HCT116 (cell line): ENCODE results near the gene FOXL2NB. TPM values are rescaled to one million over a fixed set of nuclear protein-coding genes. Genes with fewer than 3 reads are reported as not detected.

ENCODE experiments used
- ATAC-seq: fragments of 200-7000 bp; cut with Tn5 transposase; 2 replicates; pipeline ENCODE4 v1.9.1; 2020; ENCODE audit warnings: mild to moderate bottlenecking, moderate library complexity
- BruUV-seq: library from RNA; stranded (reverse); fragments of 400-500 nt; replicated peaks from 2 replicates; lab custom pipeline; 2021; lab: Mats Ljungman, UMichigan
- CTCF ChIA-PET: fragments of 300-600 bp; sonication (Branson Sonifier 250); formaldehyde crosslinking; loops from one replicate; lab custom pipeline; 2021; ENCODE audit warnings: antibody characterized with exemption; lab: Charles Lee
- POLR2A ChIA-PET: fragments of 300-600, 350-600 bp; sonication (Branson Sonifier 250); formaldehyde crosslinking; loops from one replicate; lab custom pipeline; 2021; ENCODE audit warnings: antibody characterized with exemption; lab: Charles Lee
- RAD21 ChIA-PET, 2 experiments: fragments of 300-600 bp; sonication (Branson Sonifier 250); formaldehyde crosslinking; loops; one replicate each; lab custom pipeline; 2023; ENCODE audit warnings: low total read pairs in 2 of 2; ENCODE audit not compliant: uncharacterized antibody in 2 of 2, unreplicated experiment in 2 of 2, low non-redundant PET in 1 of 2; lab: Charles Lee
- DNase-seq: peaks from one replicate; pipeline ENCODE4 v3.0.0-alpha.2; 2010; ENCODE audit warnings: low read depth, low spot score
- H2AFZ ChIP-seq: fragments of 200-600 bp; shearing (Covaris generic), sonication (generic); 2 replicates; pipeline ENCODE4 v1.6.1; 2017; ENCODE audit warnings: low read depth, mixed run types, mixed read lengths, antibody characterized with exemption, low read length; ENCODE audit not compliant: poor library complexity, severe bottlenecking
- H3K27ac ChIP-seq: 2 replicates; pipeline ENCODE4 v1.5.1; 2012; ENCODE audit warnings: low read depth, low read length
- H3K27me3 ChIP-seq: fragments of 200-600 bp; sonication (generic); 2 replicates; pipeline ENCODE4 v1.6.1; 2016; ENCODE audit warnings: mixed run types, low read length, mixed read lengths; ENCODE audit not compliant: insufficient read depth
- H3K36me3 ChIP-seq, 2 experiments: fragments of 200-500 bp in 1 of 2; fragments of 200-600 bp in 1 of 2; sonication (Bioruptor generic) in 1 of 2; sonication (generic) in 1 of 2; 2 replicates each; pipeline versions ENCODE4 v1.5.1 to v1.6.1; 2014 to 2016; ENCODE audit warnings: low read length in 2 of 2, inconsistent platforms in 1 of 2, mixed read lengths in 1 of 2, mixed run types in 1 of 2; ENCODE audit not compliant: insufficient read depth in 2 of 2, control insufficient read depth in 1 of 2
- H3K4me1 ChIP-seq, 2 experiments: fragments of 200-600 bp in 1 of 2; sonication (generic) in 1 of 2; 2 replicates each; pipeline versions ENCODE4 v1.5.1 to v1.6.1; 2012 to 2017; ENCODE audit warnings: low read length in 2 of 2, inconsistent platforms in 1 of 2, mild to moderate bottlenecking in 1 of 2, mixed read lengths in 1 of 2, mixed run types in 1 of 2, moderate library complexity in 1 of 2; ENCODE audit not compliant: insufficient read depth in 2 of 2, control insufficient read depth in 1 of 2
- H3K4me2 ChIP-seq: fragments of 200-600 bp; sonication (generic); 2 replicates; pipeline ENCODE4 v1.6.1; 2017; ENCODE audit warnings: mixed run types, low read length, mixed read lengths
- H3K4me3 ChIP-seq, 2 experiments: fragments of 200-600 bp in 1 of 2; sonication (generic) in 1 of 2; replicated peaks in 1 of 2; 2 replicates each; pipeline ENCODE4 v1.5.1; 2011 to 2016; ENCODE audit warnings: low read length in 2 of 2, control low read depth in 1 of 2, low read depth in 1 of 2, mild to moderate bottlenecking in 1 of 2, mixed read lengths in 1 of 2, mixed run types in 1 of 2
- H3K79me2 ChIP-seq: fragments of 200-600 bp; sonication (generic); 2 replicates; pipeline ENCODE4 v1.6.1; 2017; ENCODE audit warnings: mild to moderate bottlenecking, mixed run types, low read length, moderate library complexity, mixed read lengths; ENCODE audit not compliant: insufficient read depth
- H3K9ac ChIP-seq: fragments of 200-600 bp; sonication (generic); 2 replicates; pipeline ENCODE4 v1.6.1; 2016; ENCODE audit warnings: low read length, mixed read lengths
- H3K9me2 ChIP-seq: fragments of 200-600 bp; sonication (generic), shearing (Covaris generic); 2 replicates; pipeline ENCODE4 v1.6.1; 2017; ENCODE audit warnings: mixed run types, mild to moderate bottlenecking, moderate library complexity; ENCODE audit not compliant: insufficient read depth
- H3K9me3 ChIP-seq, 2 experiments: fragments of 200-500 bp in 1 of 2; fragments of 200-600 bp in 1 of 2; sonication (Bioruptor generic) in 1 of 2; sonication (generic) in 1 of 2; 2 replicates each; pipeline ENCODE4 v1.6.1; 2014 to 2017; ENCODE audit warnings: low read length in 2 of 2, mixed read lengths in 2 of 2, inconsistent platforms in 1 of 2, low read depth in 1 of 2, mild to moderate bottlenecking in 1 of 2, mixed run types in 1 of 2, moderate library complexity in 1 of 2; ENCODE audit not compliant: control insufficient read depth in 1 of 2, insufficient read depth in 1 of 2
- H4K20me1 ChIP-seq: fragments of 200-600 bp; sonication (generic), shearing (Covaris generic); 2 replicates; pipeline ENCODE4 v1.6.1; 2017; ENCODE audit warnings: mixed run types, mild to moderate bottlenecking, moderate library complexity; ENCODE audit not compliant: insufficient read depth
- ATF3 ChIP-seq: IDR thresholded peaks from 2 replicates; pipeline ENCODE4 v1.6.1; 2012
- CBX3 ChIP-seq: IDR thresholded peaks from 2 replicates; pipeline ENCODE4 v1.6.1; 2012; ENCODE audit warnings: low read depth
- CEBPB ChIP-seq: IDR thresholded peaks from 2 replicates; pipeline ENCODE4 v1.6.1; 2012; ENCODE audit warnings: low read depth
- CTCF ChIP-seq, 3 experiments: fragments of 200-600 bp in 1 of 3; sonication (generic) in 1 of 3; IDR thresholded peaks in 2 of 3; conservative IDR thresholded peaks in 1 of 3; 2 replicates each; pipeline ENCODE4 v1.5.1; 2012 to 2017; ENCODE audit warnings: low read depth in 2 of 3, low read length in 2 of 3, antibody characterized with exemption in 1 of 3, borderline replicate concordance in 1 of 3, control low read depth in 1 of 3, mild to moderate bottlenecking in 1 of 3, mixed read lengths in 1 of 3, mixed run types in 1 of 3, moderate library complexity in 1 of 3; ENCODE audit not compliant: insufficient read depth in 1 of 3
- EGR1 ChIP-seq: IDR thresholded peaks from 2 replicates; pipeline ENCODE4 v1.6.1; 2012; ENCODE audit warnings: low read depth
- ELF1 ChIP-seq: IDR thresholded peaks from 2 replicates; pipeline ENCODE4 v1.6.1; 2012; ENCODE audit warnings: low read depth, borderline replicate concordance
- EZH2 ChIP-seq: fragments of 200-600 bp; sonication (generic); IDR thresholded peaks from 2 replicates; pipeline ENCODE4 v1.6.1; 2017; ENCODE audit warnings: antibody characterized with exemption, mixed run types
- EZH2phosphoT487 ChIP-seq: fragments of 200-600 bp; IDR thresholded peaks from 2 replicates; pipeline ENCODE4 v1.6.1; 2018; ENCODE audit warnings: antibody characterized with exemption, borderline replicate concordance
- FOSL1 ChIP-seq: IDR thresholded peaks from 2 replicates; pipeline ENCODE4 v1.6.1; 2012; ENCODE audit warnings: low read depth
- MAX ChIP-seq: IDR thresholded peaks from 2 replicates; pipeline ENCODE4 v1.6.1; 2012
- POLR2A ChIP-seq: IDR thresholded peaks from 2 replicates; pipeline ENCODE4 v1.7.0; 2011; ENCODE audit warnings: borderline replicate concordance; ENCODE audit not compliant: insufficient read depth, insufficient read length; ENCODE audit errors: extremely low read depth
- POLR2AphosphoS5 ChIP-seq: IDR thresholded peaks from 2 replicates; pipeline ENCODE4 v1.6.1; 2011; ENCODE audit warnings: mild to moderate bottlenecking, low read depth, low read length, moderate library complexity
- RAD21 ChIP-seq: IDR thresholded peaks from 2 replicates; pipeline ENCODE4 v1.6.1; 2012; ENCODE audit warnings: low read depth, mild to moderate bottlenecking
- SIN3A ChIP-seq: IDR thresholded peaks from 2 replicates; pipeline ENCODE4 v1.6.1; 2012; ENCODE audit warnings: low read depth
- TCF7L2 ChIP-seq: IDR thresholded peaks from 2 replicates; pipeline ENCODE4 v1.7.0; 2011; ENCODE audit warnings: borderline replicate concordance, inconsistent platforms; ENCODE audit not compliant: insufficient read depth, insufficient read length; ENCODE audit errors: extremely low read depth
- YY1 ChIP-seq: IDR thresholded peaks from 2 replicates; pipeline ENCODE4 v1.6.1; 2011; ENCODE audit warnings: low read length, low read depth, moderate library complexity, mild to moderate bottlenecking; ENCODE audit not compliant: insufficient replicate concordance; ENCODE audit errors: extremely low read depth
- ZFX ChIP-seq: fragments of 450-650 bp; IDR thresholded peaks from 2 replicates; pipeline ENCODE4 v1.6.1; 2017
- ZNF274 ChIP-seq: fragments of 200-500 bp; sonication (Bioruptor generic); IDR thresholded peaks from 2 replicates; pipeline ENCODE4 v1.6.1; 2014; ENCODE audit warnings: mild to moderate bottlenecking, low read depth, low read length, inconsistent platforms
- intact Hi-C: fragments of 100-400 bp; cut with micrococcal nuclease; formaldehyde crosslinking; loops from 2 replicates; pipeline ENCODE4 v1.10.0; 2022
- total RNA-seq: library from RNA; stranded (reverse); gene quantifications from one replicate; pipeline ENCODE4 v1.2.1, GENCODE V29; 2021; ENCODE audit not compliant: unreplicated experiment
- TF ChIP-seq, protein P1 (sequence below): IDR thresholded peaks from 2 replicates; pipeline ENCODE4 v1.6.1; 2011; ENCODE audit warnings: mild to moderate bottlenecking, low read length, moderate library complexity; ENCODE audit not compliant: insufficient replicate concordance; ENCODE audit errors: extremely low read depth

Gene FOXL2NB
- total RNA-seq, 1 experiment from 2014 or later, result 0.93 TPM

- TF ChIP-seq ZFX (no peak), ATF3 (no peak), POLR2AphosphoS5 (no peak), FOSL1 (no peak), CTCF (IDR thresholded peaks at IDR 0.05 in 2 of 3, conservative IDR thresholded peaks at IDR 0.05 in 1 of 3; ENCODE audit: borderline replicate concordance in 1 of 3, insufficient read depth in 1 of 3, low read depth in 2 of 3, low read length in 2 of 3) (no peak), RAD21 (no peak), CEBPB (no peak), SIN3A (no peak), EZH2 (no peak), YY1 (no peak), MAX (no peak), TCF7L2 (no peak), POLR2A (no peak), EZH2phosphoT487 (no peak), CBX3 (no peak), ELF1 (no peak), EGR1 (no peak), ZNF274 (no peak)
- TF ChIP-seq, protein P1, sequence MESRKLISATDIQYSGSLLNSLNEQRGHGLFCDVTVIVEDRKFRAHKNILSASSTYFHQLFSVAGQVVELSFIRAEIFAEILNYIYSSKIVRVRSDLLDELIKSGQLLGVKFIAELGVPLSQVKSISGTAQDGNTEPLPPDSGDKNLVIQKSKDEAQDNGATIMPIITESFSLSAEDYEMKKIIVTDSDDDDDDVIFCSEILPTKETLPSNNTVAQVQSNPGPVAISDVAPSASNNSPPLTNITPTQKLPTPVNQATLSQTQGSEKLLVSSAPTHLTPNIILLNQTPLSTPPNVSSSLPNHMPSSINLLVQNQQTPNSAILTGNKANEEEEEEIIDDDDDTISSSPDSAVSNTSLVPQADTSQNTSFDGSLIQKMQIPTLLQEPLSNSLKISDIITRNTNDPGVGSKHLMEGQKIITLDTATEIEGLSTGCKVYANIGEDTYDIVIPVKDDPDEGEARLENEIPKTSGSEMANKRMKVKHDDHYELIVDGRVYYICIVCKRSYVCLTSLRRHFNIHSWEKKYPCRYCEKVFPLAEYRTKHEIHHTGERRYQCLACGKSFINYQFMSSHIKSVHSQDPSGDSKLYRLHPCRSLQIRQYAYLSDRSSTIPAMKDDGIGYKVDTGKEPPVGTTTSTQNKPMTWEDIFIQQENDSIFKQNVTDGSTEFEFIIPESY, result no peak
- RAD21 ChIA-PET, result no interaction called here
- Histone ChIP-seq H3K9me3 (no peaks in the 10 kb centered on the region), H2AFZ (no peak overlapping the region), H3K4me1 (no peaks in the 10 kb centered on the region), H3K4me2 (no peak overlapping the region), H3K9ac (no peak overlapping the region), H3K27ac (no peak overlapping the region), H3K4me3 (no peak overlapping the region), H3K9me2 (no peaks in the 10 kb centered on the region), H3K27me3 (no peaks in the 10 kb centered on the region), H3K36me3 (no peaks in the 10 kb centered on the region), H4K20me1 (no peaks in the 10 kb centered on the region), H3K79me2 (no peaks in the 10 kb centered on the region)
- DNase-seq, result no peak
- intact Hi-C loops, result no loop called here
- no peak for ATAC-seq
- POLR2A ChIA-PET, result no interaction called here
- CTCF ChIA-PET, result interaction anchor here (0.9 to 1.0 kb wide), 2 partner anchors 8 to 35 kb away, joined by 4 read pairs; no protein-coding TSS in a partner anchor
- no TSS peak for BruUV-seq
These were observed 3.0 kb upstream of the FOXL2NB start for GRCh38 chr3:138943724-138944653.
